ENCODE data around the gene CEP83. TPM values are rescaled to one million over a fixed set of nuclear protein-coding genes. Genes with fewer than 3 reads are reported as not detected.

CEP83 gene
- total and polyA plus RNA-seq, 2 donors from 2014 or later = 3.2 to 17.1 TPM

DNA sequence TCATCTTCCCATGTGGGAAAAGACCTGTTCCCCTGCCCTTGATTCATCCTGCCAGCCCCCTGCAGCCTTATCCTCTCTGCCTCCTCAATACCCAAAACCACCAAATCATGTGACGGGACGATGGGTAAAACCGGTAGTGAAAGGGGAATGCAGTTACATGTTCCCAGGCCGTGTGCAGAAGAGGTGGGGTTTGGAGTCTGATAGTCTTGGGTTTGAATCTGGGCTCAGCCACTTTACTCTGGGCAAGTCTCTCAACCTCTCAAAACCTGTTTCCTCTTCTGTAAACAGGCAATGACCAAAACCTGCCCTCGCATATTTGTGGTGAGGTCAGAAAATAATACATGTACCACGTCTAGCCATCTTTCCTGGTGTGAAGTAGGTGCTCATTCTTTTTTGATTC is 188.3 kb downstream of the CEP83 start:
- Histone ChIP-seq H3K9ac (ENCODE audit: low read length in 3 of 3) (no peak overlapping the region), H3K4me3 (ENCODE audit: low read length in 3 of 3) (no peak overlapping the region), H3K27ac (ENCODE audit: low read depth in 2 of 2, low read length in 2 of 2) (no peak overlapping the region), H3K9me3 (ENCODE audit: control insufficient read depth in 2 of 3, insufficient read depth in 1 of 3, low read length in 3 of 3) (no peaks in the 10 kb centered on the region), H3K36me3 (ENCODE audit: control insufficient read depth in 2 of 3, insufficient read depth in 3 of 3, low read length in 3 of 3) (no peaks in the 10 kb centered on the region), H3K27me3 (ENCODE audit: control insufficient read depth, insufficient read depth, low read length) (no peaks in the 10 kb centered on the region), H3K4me1 (ENCODE audit: control insufficient read depth in 2 of 3, insufficient read depth in 2 of 3, low read depth in 1 of 3, low read length in 3 of 3) (no peaks in the 10 kb centered on the region)
- intact Hi-C loops (cut with DNase I) = no loop called here
- FAIRE-seq (no peak), DNase-seq (no peak)
- TF ChIP-seq, protein P1, sequence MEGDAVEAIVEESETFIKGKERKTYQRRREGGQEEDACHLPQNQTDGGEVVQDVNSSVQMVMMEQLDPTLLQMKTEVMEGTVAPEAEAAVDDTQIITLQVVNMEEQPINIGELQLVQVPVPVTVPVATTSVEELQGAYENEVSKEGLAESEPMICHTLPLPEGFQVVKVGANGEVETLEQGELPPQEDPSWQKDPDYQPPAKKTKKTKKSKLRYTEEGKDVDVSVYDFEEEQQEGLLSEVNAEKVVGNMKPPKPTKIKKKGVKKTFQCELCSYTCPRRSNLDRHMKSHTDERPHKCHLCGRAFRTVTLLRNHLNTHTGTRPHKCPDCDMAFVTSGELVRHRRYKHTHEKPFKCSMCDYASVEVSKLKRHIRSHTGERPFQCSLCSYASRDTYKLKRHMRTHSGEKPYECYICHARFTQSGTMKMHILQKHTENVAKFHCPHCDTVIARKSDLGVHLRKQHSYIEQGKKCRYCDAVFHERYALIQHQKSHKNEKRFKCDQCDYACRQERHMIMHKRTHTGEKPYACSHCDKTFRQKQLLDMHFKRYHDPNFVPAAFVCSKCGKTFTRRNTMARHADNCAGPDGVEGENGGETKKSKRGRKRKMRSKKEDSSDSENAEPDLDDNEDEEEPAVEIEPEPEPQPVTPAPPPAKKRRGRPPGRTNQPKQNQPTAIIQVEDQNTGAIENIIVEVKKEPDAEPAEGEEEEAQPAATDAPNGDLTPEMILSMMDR (IDR thresholded peaks at IDR 0.05; ENCODE audit: borderline replicate concordance, extremely low read depth, insufficient read depth) = no peak

DNA sequence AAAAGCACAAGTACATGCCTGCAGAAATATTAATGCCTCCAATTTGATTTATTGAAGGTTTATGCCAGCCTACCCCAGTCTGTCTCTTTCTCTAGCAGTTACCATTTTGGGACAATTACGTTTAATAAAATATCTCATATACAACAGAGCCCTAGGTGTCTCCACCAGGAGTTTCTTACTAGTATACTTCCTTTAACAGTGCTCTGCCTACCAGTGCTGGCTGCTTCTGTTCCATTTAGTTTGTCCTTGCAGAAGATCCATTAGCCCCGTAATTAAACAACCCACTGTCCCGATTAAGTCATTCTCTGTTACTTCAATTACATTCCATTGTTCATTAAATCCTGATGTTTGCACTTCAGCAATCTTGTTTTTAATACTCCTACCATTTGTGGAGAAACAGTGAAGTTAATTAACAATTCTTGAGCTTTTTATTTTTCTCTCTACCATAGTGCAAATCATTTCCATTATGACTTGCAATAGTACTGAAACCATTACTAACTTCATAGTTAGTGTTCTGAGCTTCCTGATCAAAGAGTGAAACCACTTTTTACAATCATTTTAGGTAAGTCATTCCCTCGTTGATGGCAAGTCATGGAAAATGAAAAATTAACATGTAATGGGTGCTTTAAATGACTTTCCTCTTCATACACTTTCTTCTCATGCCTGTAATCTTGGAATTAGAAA is 190.2 kb downstream of the CEP83 start:
- Histone ChIP-seq H3K27me3 (ENCODE audit: control insufficient read depth, insufficient read depth, low read length) (no peaks in the 10 kb centered on the region), H3K36me3 (ENCODE audit: control insufficient read depth in 2 of 3, insufficient read depth in 3 of 3, low read length in 3 of 3) (no peaks in the 10 kb centered on the region), H3K27ac (ENCODE audit: low read depth in 2 of 2, low read length in 2 of 2) (no peak overlapping the region), H3K4me3 (ENCODE audit: low read length in 3 of 3) (no peak overlapping the region), H3K9ac (ENCODE audit: low read length in 3 of 3) (no peak overlapping the region), H3K4me1 (ENCODE audit: control insufficient read depth in 2 of 3, insufficient read depth in 2 of 3, low read depth in 1 of 3, low read length in 3 of 3) (no peaks in the 10 kb centered on the region), H3K9me3 (ENCODE audit: control insufficient read depth in 2 of 3, insufficient read depth in 1 of 3, low read length in 3 of 3) (no peaks in the 10 kb centered on the region)
- DNase-seq = no peak
- intact Hi-C loops (cut with DNase I) = no loop called here
- no peak for FAIRE-seq
- TF ChIP-seq, protein P1 (IDR thresholded peaks at IDR 0.05; ENCODE audit: borderline replicate concordance, extremely low read depth, insufficient read depth) = no peak

DNA sequence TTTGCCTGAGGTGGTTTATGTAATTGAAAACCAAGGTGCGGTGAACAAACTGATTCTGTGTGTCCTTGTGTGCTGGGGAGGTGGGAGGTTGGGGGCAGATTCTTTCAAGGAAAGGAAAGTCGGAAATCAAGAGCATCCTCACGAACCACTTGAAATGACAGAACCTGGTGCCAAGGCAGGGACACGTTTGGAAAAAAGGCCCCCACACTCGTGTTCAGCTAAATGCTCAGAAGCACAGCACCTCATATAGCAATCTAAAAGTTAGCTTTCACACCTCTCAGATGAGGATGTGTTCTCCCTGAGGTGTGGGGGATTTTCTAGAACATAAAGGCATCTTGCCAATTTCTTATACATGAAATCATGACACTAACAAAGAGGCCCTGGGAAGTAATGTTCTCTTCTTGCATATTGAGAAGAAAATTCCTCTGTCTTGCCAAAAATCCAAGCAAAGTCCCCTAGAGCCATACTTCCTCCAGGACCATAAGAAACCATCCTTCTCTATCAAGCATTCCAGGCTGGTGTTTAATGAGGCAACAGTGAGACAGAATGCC is 191.7 kb downstream of the CEP83 start:
- intact Hi-C loops (cut with DNase I) = no loop called here
- Histone ChIP-seq H3K4me1 (ENCODE audit: control insufficient read depth in 2 of 3, insufficient read depth in 2 of 3, low read depth in 1 of 3, low read length in 3 of 3) (no peaks in the 10 kb centered on the region), H3K9ac (ENCODE audit: low read length in 3 of 3) (no peak overlapping the region), H3K36me3 (ENCODE audit: control insufficient read depth in 2 of 3, insufficient read depth in 3 of 3, low read length in 3 of 3) (no peaks in the 10 kb centered on the region), H3K27me3 (ENCODE audit: control insufficient read depth, insufficient read depth, low read length) (no peaks in the 10 kb centered on the region), H3K4me3 (ENCODE audit: low read length in 3 of 3) (no peak overlapping the region), H3K27ac (ENCODE audit: low read depth in 2 of 2, low read length in 2 of 2) (no peak overlapping the region), H3K9me3 (ENCODE audit: control insufficient read depth in 2 of 3, insufficient read depth in 1 of 3, low read length in 3 of 3) (no peaks in the 10 kb centered on the region)
- FAIRE-seq = no peak
- TF ChIP-seq, protein P1 (IDR thresholded peaks at IDR 0.05; ENCODE audit: borderline replicate concordance, extremely low read depth, insufficient read depth) = no peak
- no peak for DNase-seq

Measured in kidney (tissue), 14 donors.